Ascending aorta (tissue), 2 donors: ENCODE data around the gene ST6GALNAC6. TPM values are rescaled to one million over a fixed set of nuclear protein-coding genes. Genes with fewer than 3 reads are reported as not detected.
"Not testable (repeated sequence)": the region's sequence is repeated elsewhere in the genome, so short reads cannot be mapped to it uniquely, and the experiment has no call there.

Experiments
- DNase-seq, 2 donors: peaks; one replicate each; pipeline ENCODE4 v3.0.0-alpha.2; 2019; ENCODE audit warnings: low spot score in 2 of 2
- H3K27ac ChIP-seq, 2 donors: fragments of 200-600 bp; sonication (generic); one replicate each; pipeline ENCODE4 v1.5.1; 2016 to 2017; ENCODE audit warnings: mild to moderate bottlenecking in 1 of 2
- H3K27me3 ChIP-seq: fragments of 200-600 bp; sonication (generic); one replicate; pipeline ENCODE4 v1.5.1; 2017
- H3K36me3 ChIP-seq, 2 donors: fragments of 200-600 bp; sonication (generic); one replicate each; pipeline ENCODE4 v1.5.1; 2016
- H3K4me1 ChIP-seq, 2 donors: fragments of 200-600 bp; sonication (generic); one replicate each; pipeline ENCODE4 v1.5.1; 2016 to 2017; ENCODE audit warnings: mild to moderate bottlenecking in 1 of 2
- H3K4me3 ChIP-seq, 2 donors: fragments of 200-600 bp; sonication (generic); one replicate each; pipeline ENCODE4 v1.5.1; 2016 to 2017; ENCODE audit warnings: mild to moderate bottlenecking in 1 of 2
- H3K9me3 ChIP-seq, 2 donors: fragments of 200-600 bp; sonication (generic); one replicate each; pipeline ENCODE4 v1.5.1; 2016
- intact Hi-C: fragments of 100-400 bp; cut with DNase I; formaldehyde crosslinking; loops from one replicate; pipeline ENCODE4 v1.15.1; 2023
- total RNA-seq: library from RNA; depleted of rRNA; stranded (reverse); fragments of >200 nt; gene quantifications from one replicate; pipeline ENCODE4 v1.1.0, GENCODE V29; 2016
- TF ChIP-seq, protein P1 (sequence below), 3 experiments: fragments of 200-600 bp in 2 of 3; fragments of 450-650 bp in 1 of 3; sonication (generic) in 2 of 3; IDR thresholded peaks; one replicate each; pipeline ENCODE4 v1.5.1; 2016 to 2019; ENCODE audit warnings: antibody characterized with exemption in 3 of 3, mild to moderate bottlenecking in 1 of 3, moderate library complexity in 1 of 3

The ST6GALNAC6 gene
- total RNA-seq, 1 donor from 2014 or later: 172 TPM

DNA sequence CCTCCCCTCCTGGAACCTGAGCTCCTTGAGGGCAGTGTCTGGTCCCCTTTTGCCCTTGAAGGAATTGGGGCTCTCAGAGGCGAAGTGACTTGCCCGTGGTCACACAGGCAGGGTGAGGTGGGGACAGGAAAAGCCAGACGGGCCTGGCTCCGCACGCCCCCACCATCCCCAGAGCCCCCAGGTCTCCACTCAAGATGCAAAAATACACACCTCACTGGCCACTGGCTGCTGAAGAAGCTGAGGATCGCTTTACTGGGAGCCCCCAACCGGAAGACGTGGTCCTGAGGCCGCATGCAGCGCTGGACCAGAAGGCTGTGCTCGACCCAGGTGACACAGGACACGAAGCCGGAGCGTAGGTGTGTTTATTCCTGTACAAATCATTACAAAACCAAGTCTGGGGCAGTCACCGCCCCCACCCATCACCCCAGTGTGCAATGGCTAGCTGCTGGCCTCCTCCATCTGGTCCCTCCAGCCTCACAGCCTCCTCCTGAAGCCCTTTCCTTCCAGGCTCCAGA, 14.4 kb downstream of the ST6GALNAC6 start:
- no peaks in the 10 kb centered on the region for H3K9me3 ChIP-seq
- no peak overlapping the region for H3K4me3 ChIP-seq
- TF ChIP-seq, protein P1, sequence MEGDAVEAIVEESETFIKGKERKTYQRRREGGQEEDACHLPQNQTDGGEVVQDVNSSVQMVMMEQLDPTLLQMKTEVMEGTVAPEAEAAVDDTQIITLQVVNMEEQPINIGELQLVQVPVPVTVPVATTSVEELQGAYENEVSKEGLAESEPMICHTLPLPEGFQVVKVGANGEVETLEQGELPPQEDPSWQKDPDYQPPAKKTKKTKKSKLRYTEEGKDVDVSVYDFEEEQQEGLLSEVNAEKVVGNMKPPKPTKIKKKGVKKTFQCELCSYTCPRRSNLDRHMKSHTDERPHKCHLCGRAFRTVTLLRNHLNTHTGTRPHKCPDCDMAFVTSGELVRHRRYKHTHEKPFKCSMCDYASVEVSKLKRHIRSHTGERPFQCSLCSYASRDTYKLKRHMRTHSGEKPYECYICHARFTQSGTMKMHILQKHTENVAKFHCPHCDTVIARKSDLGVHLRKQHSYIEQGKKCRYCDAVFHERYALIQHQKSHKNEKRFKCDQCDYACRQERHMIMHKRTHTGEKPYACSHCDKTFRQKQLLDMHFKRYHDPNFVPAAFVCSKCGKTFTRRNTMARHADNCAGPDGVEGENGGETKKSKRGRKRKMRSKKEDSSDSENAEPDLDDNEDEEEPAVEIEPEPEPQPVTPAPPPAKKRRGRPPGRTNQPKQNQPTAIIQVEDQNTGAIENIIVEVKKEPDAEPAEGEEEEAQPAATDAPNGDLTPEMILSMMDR (IDR thresholded peaks at IDR 0.05): no peak
- peaks cover 36 to 46% of the 10 kb centered on the region in 2 donors for H3K36me3 ChIP-seq
- H3K27me3 ChIP-seq: no peaks in the 10 kb centered on the region
- DNase-seq: no peak
- H3K4me1 ChIP-seq: peaks cover 0 to 11% of the 10 kb centered on the region in 2 donors
- H3K27ac ChIP-seq: peak overlapping the region; percentile 59 to 63
- intact Hi-C loops: no loop called here

DNA sequence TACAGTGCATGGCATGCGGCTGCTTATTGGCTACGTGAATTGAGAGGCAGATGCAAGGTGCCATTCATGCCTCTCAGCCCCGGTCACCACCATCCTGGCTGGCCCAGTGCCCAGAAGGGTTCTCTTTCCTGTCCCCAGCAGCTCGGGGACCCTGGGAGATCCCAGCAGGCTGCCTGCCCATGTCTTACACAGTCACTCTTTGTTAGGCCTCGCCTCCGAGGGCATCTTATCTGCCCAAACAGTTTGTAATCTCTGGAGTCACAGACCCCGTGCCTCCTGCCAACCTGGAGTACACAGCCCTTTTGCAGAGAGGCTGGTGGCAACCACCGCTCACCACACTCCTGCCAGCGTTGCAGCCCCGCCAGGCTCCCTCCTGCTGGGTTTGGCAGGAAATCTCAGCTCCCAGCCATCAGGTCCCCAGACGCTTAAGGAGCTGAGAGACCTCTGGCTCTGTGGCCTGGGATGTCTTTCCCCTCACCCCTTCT, 14.9 kb downstream of the ST6GALNAC6 start:
- DNase-seq: no peak
- Histone ChIP-seq H3K4me3 (no peak overlapping the region), H3K4me1 (peaks cover 0 to 11% of the 10 kb centered on the region in 2 donors), H3K9me3 (no peaks in the 10 kb centered on the region), H3K36me3 (peaks cover 32 to 40% of the 10 kb centered on the region in 2 donors), H3K27me3 (no peaks in the 10 kb centered on the region), H3K27ac (peak overlapping the region; percentile 59 to 63)
- intact Hi-C loops: no loop called here
- TF ChIP-seq, protein P1 (IDR thresholded peaks at IDR 0.05): no peak

DNA sequence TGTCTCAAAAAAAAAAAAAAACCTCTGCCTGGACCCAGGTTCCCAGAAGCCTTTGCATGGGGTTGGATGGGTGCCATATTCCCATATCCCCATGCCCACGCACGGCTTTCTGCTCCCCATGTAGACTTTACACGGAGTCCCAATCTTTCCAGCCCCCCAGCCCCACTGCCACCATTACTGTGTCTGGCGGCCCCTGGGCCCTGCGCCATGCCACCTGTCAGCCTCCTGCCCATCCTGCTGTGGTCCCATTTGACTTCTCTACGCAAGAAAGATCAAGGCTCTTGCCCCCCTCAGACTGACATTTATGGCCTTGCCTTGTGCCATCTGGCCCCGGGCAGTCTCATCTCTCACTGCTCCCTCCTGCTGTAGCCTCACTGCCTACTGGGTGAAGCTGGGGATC, 15.4 kb downstream of the ST6GALNAC6 start:
- no peak overlapping the region for H3K4me3 ChIP-seq
- no peaks in the 10 kb centered on the region for H3K27me3 ChIP-seq
- DNase-seq: no peak
- TF ChIP-seq, protein P1 (IDR thresholded peaks at IDR 0.05): no peak
- peak overlapping the region; percentile 59 to 63 for H3K27ac ChIP-seq
- intact Hi-C loops: no loop called here
- peaks cover 29 to 38% of the 10 kb centered on the region in 2 donors for H3K36me3 ChIP-seq
- H3K4me1 ChIP-seq: peaks cover 0 to 11% of the 10 kb centered on the region in 2 donors
- H3K9me3 ChIP-seq: no peaks in the 10 kb centered on the region

DNA sequence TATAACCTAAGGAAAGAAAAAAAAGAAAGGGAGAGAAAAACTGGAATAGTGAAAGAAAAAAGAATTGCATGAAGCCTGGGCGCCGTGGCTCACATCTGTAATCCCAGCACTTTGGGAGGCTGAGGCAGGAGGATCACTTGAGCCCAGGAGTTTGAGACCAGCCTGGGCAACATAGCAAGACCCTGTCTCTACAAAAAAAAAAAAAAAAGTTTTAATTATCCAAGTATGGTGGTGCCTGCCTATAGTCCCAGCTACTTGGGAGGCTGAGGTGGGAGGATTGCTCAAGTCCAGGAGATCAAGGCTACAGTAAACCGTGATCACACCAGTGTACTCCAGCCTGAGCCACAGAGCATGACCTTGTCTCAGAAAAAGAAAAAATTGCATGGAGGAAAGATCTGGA, 17.7 kb downstream of the ST6GALNAC6 start:
- peaks cover 12 to 15% of the 10 kb centered on the region in 2 donors for H3K36me3 ChIP-seq
- intact Hi-C loops, H3K4me3 ChIP-seq, H3K9me3 ChIP-seq, H3K27me3 ChIP-seq, H3K27ac ChIP-seq, DNase-seq: not testable (repeated sequence)
- H3K4me1 ChIP-seq: peaks cover 2 to 20% of the 10 kb centered on the region in 2 donors

DNA sequence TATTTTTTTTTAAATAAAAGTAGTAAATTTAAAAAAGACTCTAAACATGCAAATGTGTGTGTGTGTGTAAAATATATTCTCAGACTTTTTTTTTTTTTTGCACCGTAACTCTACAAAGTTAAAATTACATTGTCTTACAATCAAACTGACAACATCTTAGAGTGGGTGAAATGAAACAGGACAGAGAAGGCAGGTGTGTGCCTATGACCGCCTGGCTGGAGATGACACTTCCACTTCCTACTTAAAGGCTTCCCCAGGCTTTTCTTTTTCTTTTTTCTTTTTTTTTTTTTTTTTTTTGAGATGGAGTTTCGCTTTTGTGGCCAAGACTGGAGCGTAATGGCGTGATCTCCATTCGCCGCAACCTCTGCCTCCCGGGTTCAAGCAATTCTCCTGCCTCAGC, 19.3 kb downstream of the ST6GALNAC6 start:
- no peak for DNase-seq
- peaks cover 8 to 32% of the 10 kb centered on the region in 2 donors for H3K4me1 ChIP-seq
- intact Hi-C loops: no loop called here

More for the DNA sequence above, 19.3 kb downstream of the ST6GALNAC6 start:
- Histone ChIP-seq H3K36me3 (peaks cover 0 to 4% of the 10 kb centered on the region in 2 donors), H3K27ac (no peak overlapping the region), H3K4me3 (no peak overlapping the region), H3K27me3 (no peaks in the 10 kb centered on the region), H3K9me3 (no peaks in the 10 kb centered on the region)
- TF ChIP-seq, protein P1 (IDR thresholded peaks at IDR 0.05): no peak
